ENCODE results near the gene DUSP9.
A peak's percentile ranks its signal among the peaks of the same experiment; 100 is the strongest.
"Not testable (repeated sequence)": the region's sequence is repeated elsewhere in the genome, so short reads cannot be mapped to it uniquely, and the experiment has no call there.

The DUSP9 gene

DNA sequence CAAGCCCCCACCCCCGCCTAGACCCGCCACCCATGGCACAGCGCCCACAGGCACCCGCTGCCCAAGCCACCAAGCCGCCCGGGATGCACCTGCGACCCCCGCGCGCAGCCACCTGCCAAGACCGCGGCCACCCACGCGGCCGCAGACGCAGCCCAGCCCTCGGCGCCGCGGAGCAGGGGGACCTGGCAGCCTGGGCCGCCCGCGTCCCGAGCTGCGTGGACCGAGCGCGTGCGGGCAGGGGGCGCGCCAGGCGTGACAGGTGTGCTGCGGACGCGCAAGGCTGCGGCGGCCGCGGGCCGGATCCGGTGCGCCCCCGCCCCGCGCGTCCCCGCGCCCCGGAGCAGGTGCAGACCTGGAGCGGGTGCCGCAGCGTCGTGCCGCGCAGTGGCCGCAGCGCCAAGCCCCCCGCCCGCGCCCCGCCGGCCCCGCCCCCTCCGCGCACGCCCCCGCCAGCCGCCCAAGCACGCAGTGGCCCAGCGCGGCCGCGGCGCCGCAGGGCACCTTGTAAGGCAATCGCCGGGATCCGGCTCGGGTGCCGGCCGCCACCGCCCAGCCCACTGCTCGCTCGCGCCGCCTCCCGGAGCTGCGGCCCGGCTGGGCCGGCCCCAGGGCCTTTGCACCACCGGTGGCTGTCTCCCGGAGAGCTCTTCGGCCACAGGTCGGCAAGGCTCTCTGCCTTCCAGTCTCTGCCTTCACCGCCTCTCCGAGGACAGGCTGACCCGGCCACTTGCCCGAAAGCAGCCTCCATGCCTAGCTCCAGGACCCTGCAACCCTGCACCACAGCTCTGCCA, 26.6 kb downstream of the DUSP9 start, which contains the start of gene PNCK:
Gene PNCK (minus strand): TSS at position 386 of the 791 bp plus-strand sequence. CDS start 737 bp downstream, outside the sequence.
- no peak for DNase-seq (ENCODE audit: low spot score)

DNA sequence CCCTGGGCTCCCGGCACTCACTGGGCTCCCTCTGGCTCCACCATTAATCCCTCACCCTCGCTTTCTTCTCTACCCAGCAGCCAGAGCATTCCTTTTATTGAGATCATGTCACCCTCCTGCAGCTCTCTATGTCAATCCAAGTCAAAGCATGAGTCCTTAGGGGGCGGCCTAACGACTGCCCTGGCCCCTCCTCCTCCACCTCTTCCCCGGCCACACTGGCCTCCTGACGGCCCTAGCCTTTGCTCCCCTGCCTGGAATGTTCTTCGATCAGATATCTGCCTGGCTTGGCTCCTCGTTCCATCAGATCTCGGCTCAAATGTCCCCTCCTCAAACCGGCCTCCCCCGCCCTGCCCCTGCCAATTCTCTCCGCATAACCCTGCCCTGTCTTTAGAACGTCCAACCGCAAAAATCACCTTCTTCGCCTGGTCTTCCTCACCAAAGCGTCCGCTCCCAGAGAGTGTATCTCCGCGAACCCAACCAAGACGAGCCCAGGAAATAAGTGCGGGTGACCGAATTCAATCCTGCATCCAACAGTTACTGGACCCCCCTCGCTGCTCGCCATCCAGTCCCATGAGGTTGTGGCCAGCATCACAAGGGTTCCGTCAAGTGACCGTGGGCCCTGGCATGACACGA, 27.3 kb downstream of the DUSP9 start:
- no peak for DNase-seq (ENCODE audit: low spot score)

DNA sequence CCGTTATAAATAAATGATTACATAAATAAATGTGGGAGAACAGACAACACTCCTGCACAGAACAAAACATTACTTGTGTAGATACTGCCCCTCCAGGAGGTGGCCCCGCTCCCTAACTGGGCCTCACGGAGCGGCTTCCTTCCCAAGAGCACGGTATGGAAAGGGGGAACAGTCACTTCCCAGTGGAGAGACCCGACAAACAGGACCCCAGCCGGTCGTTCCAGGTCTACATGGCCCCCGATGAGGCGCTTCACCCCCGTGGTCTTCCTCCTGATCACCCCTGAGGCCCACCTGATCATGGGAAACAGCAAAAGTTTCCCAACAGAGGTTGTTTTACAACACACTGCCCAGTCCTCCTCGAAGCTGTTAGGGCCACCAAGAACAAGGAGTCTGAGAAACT, 34.2 kb downstream of the DUSP9 start:
- DNase-seq (ENCODE audit: low spot score), result no peak

DNA sequence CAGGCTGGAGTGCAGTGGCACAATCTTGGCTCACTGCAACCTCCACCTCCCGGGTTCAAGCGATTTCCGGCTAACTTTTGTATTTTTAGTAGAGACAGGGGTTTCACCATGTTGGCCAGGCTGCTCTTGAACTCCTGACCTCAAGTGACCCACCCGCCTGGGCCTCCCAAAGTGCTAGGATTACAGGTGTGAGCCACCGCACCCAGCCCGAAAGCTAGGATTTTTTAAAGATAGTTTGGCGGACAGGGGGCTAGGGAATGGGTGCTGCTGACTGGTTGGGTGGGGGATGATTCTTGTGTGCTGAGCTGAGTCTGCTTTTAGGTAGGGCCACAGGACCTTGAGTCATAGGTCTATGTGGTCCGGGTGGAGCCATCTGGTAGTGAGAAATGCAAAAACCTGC, 36.5 kb downstream of the DUSP9 start:
- not testable (repeated sequence) for DNase-seq (ENCODE audit: low spot score)

DNA sequence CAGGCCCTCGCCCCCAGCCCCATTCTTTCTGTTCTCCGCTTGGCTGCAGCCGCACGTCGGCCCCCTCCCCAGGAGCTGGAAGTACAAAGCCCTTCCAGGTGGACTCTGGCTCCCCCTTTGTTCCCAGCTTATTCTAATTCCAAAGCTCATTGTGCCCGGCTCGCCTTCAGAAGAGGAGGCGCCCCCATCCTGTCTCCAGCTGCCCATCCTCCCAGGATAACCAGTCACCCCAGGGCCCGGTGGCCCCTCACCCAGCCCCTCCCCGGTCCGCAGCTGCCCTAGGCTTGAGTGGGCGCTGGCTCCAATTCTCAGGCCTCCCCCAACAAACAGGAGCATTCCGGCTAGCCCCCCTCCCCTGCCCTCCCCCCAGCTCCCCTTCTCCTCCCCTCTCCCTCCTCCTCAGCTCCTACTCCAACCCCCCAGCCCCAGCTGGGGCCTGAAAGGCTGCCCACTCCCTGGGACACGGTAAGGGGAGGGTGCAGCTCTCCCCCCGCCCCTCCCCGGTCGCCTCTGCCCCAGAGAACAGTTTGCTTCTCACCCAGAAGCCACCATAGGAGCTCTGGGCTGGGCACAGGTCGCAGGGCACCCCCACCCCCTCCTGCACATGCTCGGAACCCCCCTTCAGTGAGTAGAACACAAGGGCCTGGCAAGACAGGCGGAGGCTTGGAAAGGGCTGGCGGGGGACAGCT, 37.6 kb downstream of the DUSP9 start:
- DNase-seq (ENCODE audit: low spot score), result no peak

DNA sequence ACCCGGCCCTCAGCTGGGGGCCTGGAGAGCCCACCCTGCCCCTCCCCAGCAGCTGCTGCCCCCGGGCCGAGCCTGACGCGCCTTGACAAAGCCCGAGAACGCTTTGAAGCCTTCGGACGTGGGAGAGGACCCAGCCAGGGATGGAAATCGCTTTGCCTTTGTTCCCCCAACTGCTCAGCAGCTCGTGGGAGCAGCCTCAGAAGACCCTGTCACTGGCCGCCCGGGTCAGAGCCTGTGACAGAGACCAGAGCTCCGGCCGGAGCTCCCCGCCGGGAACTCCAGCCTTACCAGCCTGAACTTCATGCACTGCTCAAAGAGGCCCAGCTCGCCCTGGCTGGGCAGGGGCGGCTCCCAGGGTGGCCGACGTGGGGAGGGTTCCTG, 38.1 kb downstream of the DUSP9 start:
- no peak for DNase-seq (ENCODE audit: low spot score)

DNA sequence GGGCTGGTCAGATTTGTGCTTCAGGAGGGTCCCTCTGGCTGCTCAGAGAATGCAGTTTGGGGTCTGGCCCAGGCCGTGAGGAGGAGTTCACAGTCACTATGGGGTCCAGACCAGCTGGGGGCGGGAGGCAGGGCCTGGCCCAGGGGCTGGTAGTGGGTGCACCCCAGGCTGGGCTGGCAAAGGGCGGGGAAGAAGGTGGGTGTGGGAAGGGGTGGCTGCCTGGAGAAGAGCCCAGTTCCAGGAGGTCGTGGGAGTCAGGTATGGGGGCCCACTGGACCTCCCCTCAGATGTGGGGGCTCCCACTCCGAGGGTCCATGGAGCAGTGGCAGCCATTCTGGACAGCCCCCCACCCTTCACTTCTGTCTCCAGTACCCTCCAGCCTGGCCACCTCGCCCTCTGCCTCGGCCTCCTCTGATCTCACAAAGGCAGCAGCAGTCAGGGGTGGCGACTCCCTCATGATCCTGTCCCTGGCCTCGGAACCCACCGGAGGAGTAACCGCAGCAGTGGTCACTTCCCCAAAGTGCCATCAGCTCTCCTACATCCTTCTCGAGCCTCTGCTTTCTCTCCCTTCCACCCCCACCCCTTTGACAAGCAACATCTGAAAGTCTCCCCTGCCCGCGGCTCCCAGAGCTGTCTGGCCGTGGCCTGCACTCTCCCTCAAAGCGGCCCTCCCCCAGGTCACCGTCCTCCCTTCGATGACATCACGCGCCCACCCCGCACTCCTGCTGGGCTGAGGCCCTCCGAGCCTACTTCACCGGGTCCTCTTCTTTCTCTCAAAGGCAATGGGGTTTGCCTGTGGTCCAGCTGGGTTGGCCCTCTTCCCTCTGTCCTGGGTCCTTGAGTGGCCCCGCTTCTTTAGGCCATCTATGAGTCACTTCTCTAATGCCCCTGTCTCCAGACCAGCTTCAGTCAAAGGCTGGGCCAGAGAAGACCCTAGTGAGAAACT, 39.0 kb downstream of the DUSP9 start:
- DNase-seq (ENCODE audit: low spot score), result no peak

DNA sequence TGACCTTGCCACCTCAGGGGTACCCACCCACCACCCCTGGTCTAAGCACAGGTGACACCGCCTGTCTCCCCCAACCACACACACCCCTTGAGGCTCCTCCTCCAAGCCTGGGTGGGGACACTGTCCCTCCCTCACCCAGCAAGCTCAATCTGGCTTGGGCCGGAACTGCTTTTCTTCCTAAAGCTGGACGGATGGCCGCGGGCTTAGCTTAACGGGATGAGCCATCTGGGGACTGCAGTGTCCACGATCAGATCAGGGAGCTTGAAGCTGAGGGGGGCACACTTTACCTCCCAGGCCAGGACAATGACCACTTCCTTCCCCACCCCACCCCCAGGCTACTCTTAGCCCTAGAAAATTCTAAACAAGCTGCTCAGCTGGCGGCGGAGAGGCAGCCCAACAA, 39.7 kb downstream of the DUSP9 start:
- no peak for DNase-seq (ENCODE audit: low spot score)

DNA sequence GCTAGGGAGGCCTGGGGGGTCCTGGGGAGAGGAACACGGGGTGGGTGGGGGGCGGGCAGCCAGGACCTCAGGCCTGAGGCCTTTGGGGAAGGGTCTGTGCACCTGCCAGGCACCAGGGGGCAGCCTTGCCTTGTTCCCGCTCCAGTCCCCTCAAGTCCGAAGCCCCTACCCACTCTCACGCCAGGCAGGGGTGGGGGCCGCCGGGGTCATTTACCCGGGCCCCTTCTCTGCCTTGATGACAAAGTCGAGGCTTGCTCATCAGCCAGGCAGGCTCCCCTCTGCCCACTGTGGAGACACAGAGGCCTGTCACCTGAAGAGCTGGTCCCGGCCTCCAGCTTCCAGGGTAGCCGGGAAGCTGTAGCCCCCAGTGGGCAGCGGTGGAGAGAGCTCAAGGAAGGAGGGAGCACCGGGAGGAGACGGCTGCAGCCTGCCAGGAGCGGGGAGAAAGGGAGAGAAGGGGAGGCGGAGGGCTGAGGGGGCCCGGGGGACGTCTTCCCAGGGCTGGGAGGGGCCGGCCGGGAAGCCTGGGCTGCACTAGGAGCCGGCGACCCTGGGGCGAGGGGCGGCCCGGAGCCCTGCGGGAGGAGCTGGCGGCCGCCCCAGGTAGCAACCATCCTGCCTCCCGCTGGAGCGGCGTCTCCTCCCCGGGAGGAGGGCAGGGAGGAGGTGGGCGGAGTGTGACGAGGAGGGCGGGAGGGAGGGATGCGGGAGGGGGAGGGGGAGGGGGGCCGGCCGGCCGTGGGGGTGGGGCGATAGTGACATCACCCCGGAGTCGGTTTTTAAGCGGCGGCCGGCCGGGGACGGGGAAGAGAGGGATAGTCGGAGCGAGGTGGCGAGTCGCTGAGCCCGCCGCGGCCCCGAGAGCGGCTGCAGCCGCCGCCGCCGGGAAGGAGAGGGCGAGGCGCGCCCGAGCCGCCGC, 40.4 kb downstream of the DUSP9 start, which contains the start of gene SLC6A8:
Gene SLC6A8 (plus strand): TSS at position 806 of the 919 bp plus-strand sequence. CDS start 649 bp downstream, outside the sequence.
- peak; percentile 56 for DNase-seq (ENCODE audit: low spot score)

DNA sequence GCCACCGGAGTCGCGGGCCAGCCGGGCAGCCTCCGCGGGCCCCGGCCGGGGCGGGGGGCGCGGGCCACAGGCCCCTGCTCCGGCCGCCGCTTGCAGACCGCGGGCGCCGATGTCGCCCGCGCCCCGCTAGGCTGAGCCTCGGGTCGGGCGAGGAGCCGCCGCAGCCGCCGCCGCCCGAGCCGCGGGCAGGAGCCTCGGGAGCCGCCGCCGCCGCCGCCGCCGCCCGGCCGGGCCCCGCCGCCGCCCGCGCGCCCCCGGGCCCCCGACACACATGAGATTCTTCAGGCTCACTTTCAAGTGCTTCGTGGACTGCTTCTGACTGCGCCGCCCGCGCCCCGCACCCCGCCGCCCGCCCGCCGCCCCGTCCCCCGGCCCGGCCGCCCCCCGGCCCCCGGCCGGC, 41.1 kb downstream of the DUSP9 start:
- no peak for DNase-seq (ENCODE audit: low spot score)

DNA sequence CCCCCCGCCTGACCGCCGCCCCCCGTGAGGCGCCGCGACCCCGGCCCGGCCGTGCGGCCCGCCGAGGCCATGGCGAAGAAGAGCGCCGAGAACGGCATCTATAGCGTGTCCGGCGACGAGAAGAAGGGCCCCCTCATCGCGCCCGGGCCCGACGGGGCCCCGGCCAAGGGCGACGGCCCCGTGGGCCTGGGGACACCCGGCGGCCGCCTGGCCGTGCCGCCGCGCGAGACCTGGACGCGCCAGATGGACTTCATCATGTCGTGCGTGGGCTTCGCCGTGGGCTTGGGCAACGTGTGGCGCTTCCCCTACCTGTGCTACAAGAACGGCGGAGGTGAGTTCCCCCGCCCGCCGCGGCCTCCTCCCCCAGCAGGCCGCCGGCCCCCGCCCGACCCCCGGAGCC, 41.5 kb downstream of the DUSP9 start:
- no peak for DNase-seq (ENCODE audit: low spot score)

DNA sequence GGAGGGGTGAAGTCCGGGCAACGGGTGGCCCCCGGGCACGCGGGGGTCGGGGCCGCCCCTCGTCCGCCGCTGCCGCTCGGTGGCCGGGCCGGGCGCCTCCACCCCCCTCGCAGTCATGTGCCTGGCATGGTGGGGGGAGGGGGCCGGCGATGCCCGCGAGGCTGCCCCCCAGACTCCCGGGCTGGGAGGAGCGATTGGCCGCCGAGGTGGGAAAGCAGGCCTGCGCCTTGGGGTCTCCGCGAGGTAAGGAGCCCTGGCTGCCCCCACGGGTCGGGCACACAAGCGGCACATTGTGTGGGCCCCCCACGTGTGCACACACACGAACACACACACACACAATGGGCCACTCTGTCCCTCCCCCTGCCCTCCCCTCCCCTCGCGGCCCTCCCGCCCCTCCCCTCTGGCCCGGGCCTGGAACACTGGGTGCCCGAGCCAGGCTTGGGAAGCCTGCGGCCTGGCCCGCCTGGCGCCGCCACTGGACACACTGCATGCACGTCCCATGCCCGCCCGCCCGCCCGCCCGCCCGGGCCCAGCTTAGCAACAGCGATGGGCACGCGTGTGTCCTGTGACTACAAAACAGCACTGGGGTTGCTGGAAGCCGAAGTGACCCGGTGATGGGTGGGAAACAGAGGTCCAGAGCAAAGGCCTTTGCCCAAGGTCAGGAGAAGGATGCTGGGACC, 42.0 kb downstream of the DUSP9 start:
- DNase-seq (ENCODE audit: low spot score), result peak; percentile 35

DNA sequence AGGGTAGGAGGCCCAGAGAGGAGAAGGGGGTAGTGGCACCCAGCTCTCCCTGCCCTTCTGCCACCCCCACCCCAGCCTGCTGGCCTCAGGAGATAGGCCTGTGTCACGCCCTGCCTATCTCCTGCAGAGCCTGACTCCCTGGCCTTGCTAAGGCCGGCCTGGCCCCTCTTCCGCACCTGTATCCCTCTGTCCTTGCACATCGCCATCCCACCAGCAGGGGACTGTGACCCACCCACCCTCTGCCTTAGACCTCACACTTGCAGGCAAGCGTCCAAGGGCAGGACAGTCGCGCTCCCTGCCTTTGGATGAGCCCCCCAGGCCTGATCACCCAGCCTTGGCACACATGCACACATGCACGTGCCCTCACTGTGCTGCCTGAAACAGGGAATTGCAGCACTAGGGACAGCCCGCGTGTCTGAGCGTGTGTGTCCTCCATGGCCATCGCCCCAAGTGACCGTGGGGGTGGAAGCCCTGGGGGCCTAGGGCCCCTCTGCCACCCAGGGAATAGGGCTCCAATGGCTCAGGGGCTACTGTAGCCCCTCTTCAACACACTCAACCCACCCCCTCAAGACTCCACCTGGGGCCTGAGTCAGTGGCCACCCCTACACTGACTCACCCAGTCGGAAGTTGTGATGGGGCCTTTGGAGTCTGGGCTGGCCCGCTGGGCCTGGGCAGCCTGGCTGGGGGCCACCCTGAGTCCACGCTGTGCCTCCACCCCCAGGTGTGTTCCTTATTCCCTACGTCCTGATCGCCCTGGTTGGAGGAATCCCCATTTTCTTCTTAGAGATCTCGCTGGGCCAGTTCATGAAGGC, 42.9 kb downstream of the DUSP9 start:
- no peak for DNase-seq (ENCODE audit: low spot score)

DNA sequence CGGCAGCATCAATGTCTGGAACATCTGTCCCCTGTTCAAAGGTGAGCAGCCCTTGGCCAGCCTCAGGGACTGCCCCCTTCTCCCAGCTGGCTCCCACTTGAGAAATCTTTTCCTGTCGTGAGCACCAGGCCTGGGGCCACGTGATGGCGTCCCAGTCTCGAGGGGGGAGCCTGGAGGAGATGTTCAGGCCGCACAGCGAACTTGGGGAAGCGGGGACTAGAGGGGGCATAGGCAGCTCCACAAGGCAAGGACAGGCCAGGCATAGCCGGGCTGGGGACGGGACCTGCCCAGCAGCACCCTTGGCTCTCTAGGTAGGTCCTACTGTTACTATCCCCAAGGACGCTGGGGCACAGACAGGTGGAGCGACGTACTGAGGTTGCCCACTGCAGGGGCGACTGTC, 43.5 kb downstream of the DUSP9 start:
- DNase-seq (ENCODE audit: low spot score), result no peak

DNA sequence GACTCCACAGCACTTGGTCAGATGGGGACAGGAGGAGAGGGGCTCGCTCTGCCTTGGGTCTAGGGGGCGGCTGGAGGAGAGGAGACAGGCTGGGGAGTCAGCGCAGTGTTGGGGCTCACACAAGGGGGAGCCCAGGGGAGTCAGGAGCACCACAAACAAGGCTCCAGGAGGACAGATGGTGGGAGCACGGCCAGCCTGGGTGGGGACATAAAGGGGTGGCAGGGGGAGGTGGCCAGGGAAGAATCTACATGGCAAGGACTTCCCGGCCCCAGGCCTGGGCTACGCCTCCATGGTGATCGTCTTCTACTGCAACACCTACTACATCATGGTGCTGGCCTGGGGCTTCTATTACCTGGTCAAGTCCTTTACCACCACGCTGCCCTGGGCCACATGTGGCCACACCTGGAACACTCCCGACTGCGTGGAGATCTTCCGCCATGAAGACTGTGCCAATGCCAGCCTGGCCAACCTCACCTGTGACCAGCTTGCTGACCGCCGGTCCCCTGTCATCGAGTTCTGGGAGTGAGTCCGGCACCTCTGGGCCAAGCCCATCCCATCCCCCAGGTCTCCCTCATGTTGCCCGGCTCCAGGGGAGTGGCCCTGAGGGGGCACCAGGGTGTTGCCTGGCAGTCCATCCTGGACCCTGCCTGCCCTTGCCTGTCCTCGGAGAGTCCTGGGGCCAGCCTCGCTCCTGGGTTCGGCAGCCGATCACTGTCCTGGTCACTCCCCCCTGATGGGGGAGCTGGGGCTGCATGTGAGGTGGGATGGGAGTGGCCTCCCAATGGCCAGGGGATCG, 44.2 kb downstream of the DUSP9 start:
- DNase-seq (ENCODE audit: low spot score), result not testable (repeated sequence)

DNA sequence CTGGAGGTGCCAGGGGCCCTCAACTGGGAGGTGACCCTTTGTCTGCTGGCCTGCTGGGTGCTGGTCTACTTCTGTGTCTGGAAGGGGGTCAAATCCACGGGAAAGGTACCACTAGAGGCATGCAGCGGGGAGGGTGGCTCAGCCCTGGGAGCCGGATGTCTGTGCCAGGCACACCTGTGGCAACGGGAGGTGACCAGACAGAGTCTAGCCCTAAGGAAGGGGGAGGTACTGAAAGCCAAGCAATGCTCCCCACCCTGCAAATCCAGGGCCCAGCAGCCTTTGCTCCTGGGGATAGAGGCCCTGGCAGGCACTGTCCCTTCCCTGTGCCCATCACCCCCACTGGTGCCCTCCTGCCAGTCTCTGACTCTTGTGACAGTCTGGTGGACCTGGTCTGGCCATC, 45.0 kb downstream of the DUSP9 start:
- DNase-seq (ENCODE audit: low spot score), result no peak

DNA sequence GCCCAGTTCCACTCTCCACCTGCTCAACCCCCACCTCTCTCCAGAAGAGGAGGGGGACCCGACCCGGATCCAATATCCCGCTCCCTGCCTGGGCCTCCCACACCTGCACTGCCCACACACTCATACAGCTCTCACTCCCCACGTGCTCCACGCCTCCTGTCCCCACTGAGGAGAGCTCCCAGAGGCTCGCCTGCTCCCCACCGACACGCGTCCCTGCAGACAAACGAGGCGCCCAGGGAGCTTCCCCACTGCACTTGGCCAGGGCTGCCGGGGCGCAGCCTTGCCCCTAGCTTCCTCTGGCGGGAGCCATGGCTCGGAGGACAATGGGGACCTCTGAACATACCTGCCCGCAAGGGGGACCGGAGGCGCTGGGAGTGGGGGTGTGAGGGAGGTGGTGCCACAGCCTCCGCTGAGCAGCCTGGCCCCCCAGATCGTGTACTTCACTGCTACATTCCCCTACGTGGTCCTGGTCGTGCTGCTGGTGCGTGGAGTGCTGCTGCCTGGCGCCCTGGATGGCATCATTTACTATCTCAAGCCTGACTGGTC, 45.7 kb downstream of the DUSP9 start:
- DNase-seq (ENCODE audit: low spot score), result no peak
